T-helper 2 cell (primary cell): ENCODE results near the gene TMEM129.

Experiments
- DNase-seq, 5 experiments: peaks; one replicate each; pipeline versions ENCODE4 v3.0.0 to v3.0.0-alpha.2; 2012 to 2022

Gene TMEM129

DNA sequence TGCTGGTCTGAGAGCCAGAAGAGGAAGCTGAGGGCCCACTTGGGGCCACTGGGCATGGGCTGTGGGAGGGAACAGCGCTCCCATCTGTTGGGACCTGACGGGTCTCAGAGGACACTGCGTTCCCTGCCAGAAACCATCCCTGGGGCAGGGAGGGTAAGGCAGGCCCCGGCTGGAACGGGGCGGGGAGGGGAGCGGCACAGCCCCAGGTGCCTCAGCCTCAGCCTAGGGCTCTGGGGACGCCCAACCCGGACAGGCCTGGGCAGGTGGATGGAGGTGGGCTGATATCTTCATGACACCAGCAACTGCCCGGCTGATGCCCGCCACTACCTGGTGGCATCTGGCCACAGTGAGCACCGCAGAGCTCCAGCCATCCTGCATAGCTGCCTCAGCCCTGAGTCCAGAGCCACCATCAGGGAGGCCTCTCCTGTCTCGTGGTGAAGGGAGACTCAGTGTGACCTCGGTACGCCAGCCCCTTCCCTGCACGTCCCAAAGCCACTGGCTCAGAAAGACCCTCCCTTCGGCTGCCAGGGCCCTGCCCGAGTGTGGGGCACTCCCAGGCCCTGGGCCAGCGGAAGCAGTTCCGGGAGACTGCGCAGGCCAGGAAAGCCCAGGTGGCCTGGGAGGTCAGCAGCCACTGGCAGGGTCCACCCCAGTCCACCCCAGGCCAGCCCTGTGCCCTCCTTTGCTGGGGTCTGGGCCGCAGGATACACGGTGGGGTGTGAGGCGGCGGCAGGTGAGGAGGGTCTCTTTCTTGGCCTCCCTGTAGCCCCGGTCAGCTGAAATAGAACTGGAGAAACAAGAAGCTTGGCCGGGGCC is 37.4 kb upstream of the TMEM129 start:
- no peak for DNase-seq

- DNase-seq, result no peak
Observed at GRCh38 chr4:1757836-1758235, 36.7 kb upstream of the TMEM129 start.

GRCh38 chr4:1756893-1757779 is 36.0 kb upstream of the TMEM129 start:
- DNase-seq, result no peak

- no peak for DNase-seq
Observed at GRCh38 chr4:1756079-1756478, 35.0 kb upstream of the TMEM129 start.

DNA sequence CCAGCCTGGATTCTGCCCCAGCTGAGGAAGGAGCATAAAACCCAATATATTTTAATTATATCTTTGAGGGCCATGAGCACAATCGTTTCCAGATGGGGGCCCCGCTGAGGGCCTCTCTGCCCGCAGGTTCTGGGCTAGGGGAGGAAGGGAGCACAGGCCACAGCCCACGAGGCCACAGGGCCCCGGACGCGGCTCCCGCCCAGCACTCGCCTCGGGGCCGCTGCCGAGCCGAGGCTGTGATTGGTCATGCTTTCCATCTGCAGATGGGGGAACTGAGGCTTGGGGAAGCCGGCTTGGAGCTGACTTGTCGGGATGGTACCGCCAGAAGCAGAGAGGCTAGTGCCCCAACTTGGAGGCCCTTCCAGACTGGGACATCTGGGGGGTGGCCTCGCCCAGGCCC is 34.2 kb upstream of the TMEM129 start:
- DNase-seq, result no peak

GRCh38 chr4:1754336-1754735 is 33.2 kb upstream of the TMEM129 start:
- no peak for DNase-seq

DNA sequence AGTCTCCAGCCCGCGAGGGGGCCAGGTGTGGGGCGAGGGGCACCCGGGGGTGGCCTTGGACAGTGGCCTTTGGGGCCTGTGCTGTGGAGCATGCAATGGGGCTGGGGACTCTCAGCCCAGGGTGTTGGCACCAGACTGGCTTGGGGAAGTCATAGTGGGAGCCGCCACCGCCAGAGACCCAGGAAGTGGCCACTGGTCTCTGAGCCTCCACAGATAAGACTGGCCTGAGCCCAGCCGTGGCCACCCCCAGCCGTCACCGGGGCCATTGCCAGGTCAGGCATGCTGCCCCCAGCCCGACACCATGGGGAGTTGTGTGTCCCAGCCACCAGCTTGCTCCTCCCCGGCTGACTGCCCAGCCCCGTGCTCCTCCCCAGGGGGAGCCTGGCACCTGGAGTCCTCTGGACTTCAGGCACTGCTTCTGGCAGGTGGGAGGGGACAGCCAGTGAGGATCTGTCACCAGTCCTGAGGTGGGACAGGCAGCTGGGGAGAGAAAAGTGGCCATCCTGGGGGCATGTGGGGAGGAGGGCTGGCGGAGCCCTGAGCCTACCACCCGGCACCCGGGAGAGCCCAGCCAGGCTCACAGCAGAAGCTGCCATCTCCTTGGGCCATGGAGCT is 32.7 kb upstream of the TMEM129 start:
- DNase-seq, result no peak

GRCh38 chr4:1753294-1753696 is 32.2 kb upstream of the TMEM129 start:
- DNase-seq, result no peak

GRCh38 chr4:1752284-1753041 is 31.3 kb upstream of the TMEM129 start:
- peak in 2 of 5 experiments; percentile 8 to 25 for DNase-seq

- DNase-seq, result no peak
Observed at GRCh38 chr4:1751919-1752283, 30.8 kb upstream of the TMEM129 start.

DNA sequence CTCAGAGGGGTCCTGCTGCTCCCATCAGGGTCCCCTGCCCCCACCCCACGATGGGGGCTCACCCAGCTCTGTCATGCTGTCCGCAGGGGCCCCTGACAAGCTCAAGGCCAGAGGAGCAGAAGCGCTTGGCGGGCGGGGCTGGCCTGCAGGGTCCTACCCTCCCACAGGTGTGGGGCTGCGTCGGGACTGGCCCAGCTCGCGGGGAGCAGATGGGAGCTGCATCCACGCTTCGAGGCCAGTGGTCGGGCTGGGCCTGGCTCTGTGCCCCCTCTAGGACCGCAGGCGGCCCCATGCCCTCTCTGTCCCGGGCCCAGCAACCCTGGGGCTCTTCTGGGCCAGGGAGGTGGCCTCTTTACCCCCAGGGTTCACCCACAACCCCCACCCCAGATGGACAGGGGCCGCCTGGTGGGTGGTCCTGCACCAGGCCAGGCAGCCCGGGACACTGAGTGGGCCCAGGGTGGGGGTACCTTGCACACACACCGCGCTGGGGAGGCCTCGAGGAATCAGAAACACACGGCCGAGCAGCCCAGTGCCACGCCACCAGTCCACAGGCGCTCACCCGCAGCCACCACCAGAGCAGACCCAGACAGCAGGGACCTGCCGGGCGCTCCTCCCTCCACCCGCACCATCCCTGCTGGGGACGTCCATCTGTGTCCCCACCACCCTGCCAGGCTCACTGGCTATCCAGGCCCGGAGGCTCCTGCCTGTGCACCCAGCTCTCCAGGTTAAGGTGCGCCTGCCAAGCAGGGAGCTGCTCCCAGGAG is 30.2 kb upstream of the TMEM129 start:
- no peak for DNase-seq

DNA sequence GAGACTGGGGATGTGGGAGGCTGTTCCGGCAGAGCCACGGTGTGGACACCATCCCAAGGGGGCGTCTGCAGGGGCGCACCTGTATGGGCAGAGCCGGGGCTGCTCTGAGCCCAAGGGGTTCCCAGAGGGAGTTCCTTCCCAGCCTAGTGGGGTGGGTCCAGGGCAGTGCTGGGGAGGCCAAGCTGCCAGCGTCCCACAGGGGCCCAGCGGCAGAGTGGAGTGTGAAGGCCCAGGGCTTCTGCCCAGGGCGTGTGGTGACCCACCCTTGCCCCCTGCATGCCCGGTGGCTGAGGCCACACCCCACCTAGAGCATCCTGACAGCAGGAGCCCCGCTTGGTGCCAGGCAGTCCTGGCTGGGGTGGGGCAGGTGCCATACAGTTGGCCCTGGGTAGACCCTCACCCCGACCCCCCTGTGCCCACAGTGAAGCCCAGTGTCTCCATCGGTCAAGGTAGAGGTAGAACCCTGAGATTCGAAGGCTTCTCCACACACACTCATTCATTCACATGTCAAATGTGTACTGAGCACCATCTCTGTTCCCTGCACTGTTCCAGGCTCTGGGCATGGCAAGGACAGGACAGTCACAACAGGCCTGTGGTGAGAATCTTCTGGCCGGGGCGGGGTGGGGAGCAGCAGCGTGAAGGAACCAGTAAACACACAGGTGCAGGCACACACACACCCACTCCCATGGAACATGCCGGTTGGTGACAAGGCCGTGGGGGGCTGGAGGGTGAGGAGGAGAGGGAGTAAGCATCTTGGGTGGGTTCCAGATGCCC is 29.4 kb upstream of the TMEM129 start:
- DNase-seq, result no peak

DNA sequence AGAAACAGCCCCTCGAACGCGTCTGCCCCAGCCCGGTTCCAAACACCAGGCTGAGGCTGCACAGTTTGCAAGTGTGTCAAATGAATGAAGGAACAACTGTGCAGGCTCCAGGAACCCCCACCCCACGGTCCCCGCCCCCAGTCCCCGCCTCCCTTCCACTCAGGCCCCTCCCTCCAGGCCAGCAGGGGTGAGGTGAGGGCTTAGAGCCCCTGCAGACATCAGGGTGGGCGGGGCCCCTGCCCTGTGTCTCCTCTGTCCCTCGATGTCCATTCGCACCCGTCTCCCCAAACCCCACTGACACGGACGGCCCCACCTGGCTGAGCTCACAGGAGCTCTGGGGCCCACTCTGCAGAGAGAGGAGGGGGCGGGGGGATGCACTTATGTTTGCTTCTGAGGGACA is 28.7 kb upstream of the TMEM129 start:
- no peak for DNase-seq

GRCh38 chr4:1749370-1749769 is 28.2 kb upstream of the TMEM129 start:
- DNase-seq, result no peak

GRCh38 chr4:1748465-1748995 is 27.4 kb upstream of the TMEM129 start:
- peak; percentile 50 to 77 (median 68) for DNase-seq

DNA sequence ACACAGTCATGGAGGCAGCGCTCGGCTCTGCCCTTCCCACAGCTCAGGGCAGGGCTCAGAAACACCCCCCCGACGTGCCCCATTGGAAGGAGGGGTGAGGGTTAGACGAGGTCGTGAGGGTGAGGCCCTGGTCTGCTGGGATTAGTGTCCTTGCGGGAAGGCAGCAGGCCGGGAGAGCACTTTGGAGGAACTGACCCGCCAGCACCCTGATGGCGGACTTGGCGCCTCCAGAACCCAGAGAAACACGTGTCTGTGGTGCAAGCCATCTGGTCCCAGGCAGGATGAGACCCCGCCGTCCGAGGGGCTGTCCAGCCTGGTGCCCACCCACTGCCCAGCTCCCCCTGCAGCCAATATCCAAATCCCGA is 26.5 kb upstream of the TMEM129 start:
- no peak for DNase-seq

GRCh38 chr4:1746919-1747602 is 25.9 kb upstream of the TMEM129 start:
- no peak for DNase-seq

DNA sequence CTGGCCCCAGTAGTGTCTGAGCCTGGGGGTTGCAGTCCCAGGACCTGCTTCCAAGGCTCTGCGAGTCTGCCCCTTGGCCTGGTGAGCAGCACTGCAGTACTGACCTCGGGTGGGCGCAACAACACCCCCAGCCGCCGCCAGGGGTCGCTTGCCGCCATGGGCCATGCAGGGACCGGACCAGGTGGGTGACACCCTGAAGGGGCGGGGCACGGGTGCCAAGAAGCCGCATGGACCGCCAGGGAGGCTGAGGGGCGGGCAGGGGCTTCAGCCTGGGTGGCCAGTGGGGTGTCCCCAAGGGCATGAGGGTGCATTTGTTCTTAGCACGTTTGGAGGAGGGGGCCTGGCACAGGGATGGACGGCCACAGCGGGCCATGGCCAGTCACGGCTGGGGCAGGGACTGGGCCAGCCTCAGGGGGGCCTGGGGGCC is 25.2 kb upstream of the TMEM129 start:
- DNase-seq, result peak; percentile 50 to 81 (median 68)

GRCh38 chr4:1745697-1746096 is 24.6 kb upstream of the TMEM129 start:
- DNase-seq, result no peak

DNA sequence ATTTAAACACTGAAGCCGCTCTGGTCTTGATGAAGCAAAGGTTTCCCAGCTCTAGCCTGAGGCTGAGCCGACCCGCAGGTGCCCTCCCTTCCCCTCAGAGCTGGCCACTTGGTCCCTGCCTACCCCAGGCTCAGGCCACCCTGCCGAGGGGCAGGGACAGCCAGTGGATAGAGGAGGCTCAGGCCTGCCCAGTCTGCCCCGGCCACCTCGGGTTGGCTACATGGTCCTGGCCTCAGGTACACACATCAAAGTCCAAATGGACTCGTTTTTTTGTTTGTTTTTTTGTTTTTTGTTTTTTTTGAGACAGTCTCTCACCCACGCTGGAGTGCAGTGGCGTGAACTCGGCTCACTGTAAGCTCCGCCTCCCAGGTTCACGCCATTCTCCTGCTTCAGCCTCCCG is 24.0 kb upstream of the TMEM129 start:
- no peak for DNase-seq
